H4 (cell line): ENCODE results near the gene VAX1. TPM values are rescaled to one million over a fixed set of nuclear protein-coding genes. Genes with fewer than 3 reads are reported as not detected.
"Not testable (repeated sequence)": the region's sequence is repeated elsewhere in the genome, so short reads cannot be mapped to it uniquely, and the experiment has no call there.

Experiments
- DNase-seq: peaks from one replicate; pipeline ENCODE4 v3.0.0-alpha.2; 2015; ENCODE audit warnings: low spot score
- total RNA-seq: library from RNA; depleted of rRNA; stranded (reverse); fragments of >200 nt; shearing (Covaris generic); gene quantifications from 2 replicates; pipeline ENCODE4 v1.2.3, GENCODE V29; 2014

The VAX1 gene
- total RNA-seq, 1 experiment from 2014 or later, result not detected

DNA sequence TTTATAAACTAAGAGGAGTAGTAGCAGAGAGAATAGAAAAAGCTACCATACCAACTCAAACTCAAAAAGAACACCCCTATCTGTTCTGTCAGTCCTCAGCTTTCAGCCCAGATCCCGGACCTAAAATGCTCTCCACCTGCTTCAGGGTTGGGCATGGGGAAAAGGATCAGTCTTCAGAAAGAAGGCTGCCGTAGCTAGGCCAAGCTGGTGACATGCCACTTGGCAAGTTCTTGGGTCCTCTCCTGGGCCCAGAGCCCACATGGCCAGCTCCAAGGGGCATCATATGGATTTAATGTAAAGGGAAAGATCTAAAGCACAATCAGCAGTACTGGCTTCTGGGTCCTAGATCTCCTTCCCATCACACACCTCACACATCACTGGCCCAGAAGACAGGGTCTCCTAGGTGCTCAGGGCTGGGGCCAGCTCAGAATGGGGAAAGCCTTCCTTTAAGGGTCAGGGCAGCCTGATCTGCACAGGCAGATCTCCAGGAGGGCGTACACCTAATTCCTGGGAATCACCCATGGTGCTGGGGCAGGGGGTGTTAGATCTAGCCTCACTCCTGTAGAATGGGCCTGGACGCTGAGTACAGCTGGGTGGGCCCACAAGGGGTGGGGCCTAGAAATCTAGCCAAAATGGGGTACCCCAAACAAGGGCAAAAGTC, 2.5 kb downstream of the VAX1 start:
- no peak for DNase-seq

DNA sequence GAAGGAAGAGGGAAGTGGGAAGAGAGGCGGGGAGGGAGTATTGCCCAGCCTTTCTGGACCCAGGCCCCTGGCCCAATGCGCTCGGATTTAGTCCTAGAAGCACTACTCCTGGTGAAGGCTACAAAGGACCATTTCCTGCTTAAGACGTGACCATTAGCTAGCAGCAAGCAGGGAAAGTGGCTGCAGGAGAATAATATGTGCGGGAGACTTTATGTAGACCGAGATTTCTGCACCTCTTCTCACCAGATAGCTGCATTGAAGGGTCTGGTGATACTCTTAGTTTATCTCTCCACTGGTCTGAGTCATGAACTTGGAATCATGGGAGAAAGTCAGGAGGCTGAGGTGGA, 3.1 kb downstream of the VAX1 start:
- DNase-seq, result no peak

DNA sequence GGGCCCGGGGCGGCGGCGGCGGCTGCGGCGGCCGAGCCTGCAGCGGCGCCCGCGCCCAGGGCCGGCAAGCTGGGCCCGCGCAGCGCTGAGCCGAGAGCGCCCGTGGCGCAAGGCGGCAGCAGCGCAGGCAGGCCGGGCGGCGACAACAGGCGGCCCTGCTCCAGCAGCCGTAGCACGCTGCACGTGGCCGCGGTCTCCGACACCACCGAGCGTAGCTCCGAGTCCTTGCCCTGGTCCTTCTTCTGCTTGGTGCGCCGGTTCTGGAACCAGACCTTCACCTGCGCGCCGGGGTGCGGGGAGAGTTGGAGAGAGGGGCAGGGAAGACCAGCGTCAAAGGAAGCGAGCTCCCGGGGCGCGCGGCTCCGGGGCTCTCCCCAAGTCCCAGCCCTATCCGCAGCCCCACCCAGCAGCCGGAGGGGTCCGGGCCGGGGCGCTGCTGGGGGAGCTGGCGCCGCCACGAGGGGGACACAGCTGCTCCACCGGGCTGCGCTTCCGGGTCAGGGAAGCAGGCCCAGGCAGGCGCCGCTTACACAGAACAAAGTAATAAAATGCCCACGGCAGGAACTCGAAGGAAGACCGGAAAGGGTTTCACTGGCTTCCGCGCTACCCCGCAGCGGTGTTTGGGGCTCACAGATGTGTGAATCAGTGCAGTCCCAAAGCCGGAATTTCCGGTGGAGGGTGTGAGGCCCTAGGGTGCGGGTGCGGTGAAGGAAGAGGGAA, 3.6 kb downstream of the VAX1 start:
- DNase-seq, result no peak

DNA sequence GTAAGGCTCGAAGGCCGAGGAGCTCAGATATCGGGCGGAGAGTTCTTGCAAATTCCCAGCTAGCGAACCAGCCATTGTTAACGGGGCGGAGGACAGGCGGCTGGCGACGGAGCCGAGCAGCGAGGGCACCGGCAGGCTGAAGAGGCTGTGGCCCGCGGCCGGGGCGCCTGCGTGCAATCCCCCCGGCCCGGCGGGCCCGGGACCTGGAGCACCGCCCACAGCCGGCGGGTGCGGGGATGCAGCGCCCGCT, 4.1 kb downstream of the VAX1 start:
- DNase-seq, result no peak

DNA sequence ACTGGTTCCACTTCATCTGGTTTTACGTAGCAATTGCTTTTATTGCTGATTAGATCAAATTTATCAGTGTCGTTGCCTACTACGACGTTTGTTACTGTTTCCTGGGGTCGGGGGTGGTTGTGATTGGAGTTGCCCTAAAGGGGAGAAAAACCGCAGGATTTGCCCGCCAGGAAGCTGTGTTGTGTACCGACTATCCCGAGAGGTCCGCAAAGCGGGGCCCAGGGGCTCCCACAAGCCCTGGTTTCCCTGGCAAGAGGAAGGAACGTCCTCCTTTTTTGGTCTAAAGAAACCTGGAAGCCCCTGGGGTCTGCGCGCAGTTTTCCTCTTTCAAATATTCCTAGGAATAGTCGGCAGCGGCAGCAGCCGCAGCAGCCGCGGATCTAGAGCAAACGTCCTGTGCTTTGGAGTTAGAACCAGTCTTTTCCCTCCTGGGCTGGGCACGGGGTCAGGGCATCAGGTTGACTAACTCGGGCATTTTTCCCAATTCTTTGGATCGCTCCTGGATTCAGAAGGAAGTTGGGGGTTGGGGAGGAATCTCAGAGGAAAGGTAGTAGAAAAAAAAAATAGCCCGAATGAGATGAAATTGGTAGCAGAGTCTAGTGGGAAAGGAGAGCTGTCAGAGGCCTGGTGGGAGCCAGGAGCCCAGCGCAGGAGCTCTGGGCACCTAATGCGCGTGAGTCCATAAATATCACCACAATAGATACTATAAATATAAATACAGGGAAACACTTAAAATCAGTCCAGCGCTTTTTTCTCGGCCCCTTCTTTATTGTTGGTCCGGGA, 4.6 kb downstream of the VAX1 start:
- DNase-seq, result no peak

DNA sequence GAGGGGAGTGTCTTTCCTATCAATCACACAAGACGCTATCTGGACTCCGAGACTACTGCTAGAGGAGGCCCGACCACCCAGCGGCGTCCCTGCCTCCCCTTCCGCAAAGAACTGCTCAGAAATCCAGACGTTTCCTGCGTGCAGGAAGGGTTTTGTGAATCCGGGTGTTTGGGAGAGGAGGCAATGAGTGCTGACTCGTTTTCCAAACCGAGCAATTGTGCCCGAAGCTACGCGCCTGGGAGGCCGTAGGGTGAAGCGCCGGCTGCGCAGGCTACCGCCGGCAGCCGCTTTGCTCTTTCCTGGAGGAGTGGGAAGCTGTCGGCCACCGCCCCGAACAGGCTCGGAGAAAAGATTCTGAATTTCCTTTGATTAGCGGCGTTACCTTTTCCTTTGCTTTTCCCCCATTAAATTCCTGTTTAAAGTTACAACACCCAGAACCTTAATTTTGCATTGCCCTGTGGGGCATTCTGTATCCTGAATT, 5.3 kb downstream of the VAX1 start:
- no peak for DNase-seq

DNA sequence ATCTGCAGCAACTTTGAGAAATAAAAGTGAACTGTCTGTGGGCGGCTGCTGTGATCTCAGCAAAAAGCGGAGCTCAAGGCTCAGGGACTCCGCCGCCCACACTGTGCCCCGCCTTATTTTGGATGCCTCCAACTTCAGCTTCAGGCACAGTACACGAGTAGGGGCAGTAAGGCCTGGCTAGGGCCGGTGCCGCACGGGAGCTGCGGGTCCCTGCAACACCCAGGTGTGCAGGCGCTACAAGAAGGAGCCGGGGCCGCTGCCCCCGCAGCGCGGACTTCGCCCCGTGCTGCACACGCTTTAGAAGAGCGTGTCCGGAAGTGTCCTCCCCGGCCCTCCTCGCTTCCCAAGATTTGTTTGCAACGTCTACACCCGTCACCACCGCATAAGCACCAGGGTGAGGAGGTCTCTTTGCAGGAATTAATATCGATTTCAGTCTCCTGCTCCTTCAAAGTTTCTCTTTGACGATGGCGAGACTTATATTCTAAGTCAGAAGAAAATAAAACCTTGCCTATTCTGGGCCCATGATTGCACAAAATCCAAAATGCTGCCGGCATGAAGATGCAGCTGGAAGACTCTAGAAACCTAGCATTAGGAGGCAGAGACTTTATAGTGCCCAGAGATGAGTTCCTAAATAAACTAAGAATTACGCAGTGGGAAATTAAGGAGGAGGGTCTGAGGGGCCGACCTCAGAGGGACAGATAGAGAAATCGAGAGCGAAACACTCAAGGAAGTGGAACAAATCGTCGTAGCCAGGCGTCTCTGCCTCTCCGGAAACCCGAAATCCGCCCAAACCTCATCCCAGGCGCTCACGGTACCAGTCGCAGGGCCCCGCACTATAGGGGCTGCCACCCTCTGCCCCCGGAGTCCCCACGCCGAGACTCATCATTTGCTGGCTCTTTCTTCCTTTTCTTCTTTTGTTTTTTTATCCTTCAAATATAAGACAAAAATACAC, 6.4 kb downstream of the VAX1 start:
- no peak for DNase-seq

DNA sequence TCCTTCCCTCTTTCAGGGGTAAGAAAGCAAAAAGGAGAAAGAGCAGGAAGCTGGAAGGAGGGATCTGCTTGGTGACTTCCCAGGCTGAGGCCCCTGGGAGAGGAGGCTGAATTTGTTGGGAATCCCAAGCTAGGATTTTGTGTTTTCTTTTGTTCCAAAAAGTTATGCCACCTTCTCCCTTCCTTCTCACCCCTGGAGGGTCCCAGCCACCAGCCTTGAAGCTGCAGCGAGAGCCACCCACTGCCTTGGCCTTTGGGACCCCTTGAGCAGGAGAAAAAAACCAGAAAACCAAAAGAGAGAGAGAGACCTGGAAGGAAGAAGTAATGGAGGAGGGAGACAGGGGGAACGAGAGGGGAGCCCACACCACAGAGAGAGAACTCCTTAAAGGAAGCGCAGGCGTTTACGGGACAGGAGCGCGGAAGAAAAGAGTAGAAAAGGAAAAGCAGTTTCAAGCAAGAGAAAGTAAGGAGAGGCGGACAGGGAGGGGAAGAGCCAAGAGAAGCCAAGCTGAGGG, 7.2 kb downstream of the VAX1 start:
- no peak for DNase-seq

DNA sequence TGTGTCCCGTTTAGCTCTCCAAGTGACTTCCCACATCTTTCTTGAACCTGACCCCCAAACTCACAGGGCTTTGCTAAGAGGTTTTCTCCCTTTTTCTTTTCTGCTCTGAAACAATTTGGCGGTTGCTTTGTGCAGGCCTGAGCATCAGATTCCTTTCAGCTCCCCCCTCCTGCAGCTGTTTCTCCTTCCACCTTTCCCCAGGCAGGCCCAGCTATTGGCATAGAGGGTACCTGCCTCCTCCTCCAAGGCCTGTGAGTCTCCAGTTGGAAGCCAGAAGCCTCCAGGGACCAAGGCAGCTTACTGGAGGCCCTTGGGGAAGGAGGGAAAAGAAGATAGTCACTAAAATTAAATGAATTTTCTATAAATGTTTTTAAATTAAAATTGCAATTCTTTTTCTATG, 7.7 kb downstream of the VAX1 start:
- DNase-seq, result no peak

DNA sequence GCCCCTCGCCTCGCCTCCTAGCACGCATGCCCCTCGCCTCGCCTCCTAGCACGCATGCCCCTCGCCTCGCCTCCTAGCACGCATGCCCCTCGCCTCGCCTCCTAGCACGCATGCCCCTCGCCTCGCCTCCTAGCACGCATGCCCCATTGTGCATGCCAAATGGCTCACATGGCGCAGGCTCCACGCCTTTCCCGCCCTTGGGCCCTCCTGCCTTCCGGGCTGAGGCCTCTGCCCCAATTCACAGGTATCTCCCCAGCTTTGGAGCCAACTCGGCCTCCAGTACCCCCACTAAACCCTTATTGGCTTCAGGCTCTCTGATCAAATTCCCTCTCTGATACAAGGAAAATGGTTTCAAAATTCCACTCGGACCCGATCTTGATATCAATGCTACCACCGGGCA, 11.4 kb downstream of the VAX1 start:
- DNase-seq, result not testable (repeated sequence)

DNA sequence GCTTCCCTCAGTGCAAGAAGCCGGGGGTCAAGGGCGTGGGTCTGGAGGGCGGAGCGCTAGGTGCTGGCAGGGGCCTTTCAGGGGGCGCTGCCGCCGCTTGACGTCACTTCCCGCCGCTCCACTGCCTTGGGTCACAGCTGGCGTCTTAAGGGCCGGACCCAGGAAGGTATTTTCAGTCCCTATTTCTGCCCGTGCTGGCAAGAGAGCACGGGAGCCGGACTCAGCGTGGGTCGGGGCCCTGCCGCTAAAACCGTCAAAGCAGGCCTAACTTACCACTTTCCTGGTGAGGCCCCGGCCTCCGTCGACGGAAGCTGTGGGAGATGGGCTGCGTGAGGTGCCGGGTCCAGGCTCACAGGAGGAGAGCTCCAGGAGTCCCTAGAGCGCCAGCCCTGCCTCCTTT, 12.0 kb downstream of the VAX1 start:
- no peak for DNase-seq

DNA sequence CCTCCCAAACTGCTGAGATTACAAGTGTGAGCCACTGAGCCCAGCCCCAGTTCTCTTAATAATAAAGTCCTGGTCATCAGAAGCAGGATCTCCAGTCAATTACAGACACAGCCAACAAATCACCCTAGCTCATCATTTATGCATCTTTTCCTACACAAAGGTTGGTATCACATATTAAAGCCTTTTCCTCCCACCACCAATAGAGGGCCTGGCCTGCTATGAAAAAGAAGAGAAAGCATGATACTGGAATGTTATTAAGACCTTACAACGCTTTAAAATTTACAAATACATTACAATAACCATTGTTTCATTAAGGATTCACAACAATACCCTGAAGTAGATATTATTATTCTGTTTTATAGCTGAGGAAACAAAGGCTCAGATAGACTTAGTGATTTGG, 25.9 kb downstream of the VAX1 start:
- no peak for DNase-seq

DNA sequence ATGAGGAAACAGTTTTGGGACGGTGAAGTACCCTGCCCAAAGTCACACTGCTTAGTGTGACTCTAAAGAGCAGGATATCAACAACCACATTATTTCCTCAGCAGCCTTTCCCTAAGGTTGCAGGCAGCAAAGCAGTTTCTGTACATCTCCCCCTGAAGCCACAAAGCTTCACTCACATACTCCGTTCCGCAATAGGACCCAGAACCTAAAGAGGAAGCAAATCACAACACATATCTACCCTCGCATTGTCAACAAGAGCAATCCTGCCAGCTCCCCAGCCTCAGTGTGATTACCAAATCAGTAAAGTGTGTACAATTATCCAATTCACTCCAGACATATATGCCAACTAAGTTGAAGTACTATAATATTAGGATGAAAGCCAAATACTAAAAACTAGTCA, 30.8 kb downstream of the VAX1 start:
- DNase-seq, result no peak

DNA sequence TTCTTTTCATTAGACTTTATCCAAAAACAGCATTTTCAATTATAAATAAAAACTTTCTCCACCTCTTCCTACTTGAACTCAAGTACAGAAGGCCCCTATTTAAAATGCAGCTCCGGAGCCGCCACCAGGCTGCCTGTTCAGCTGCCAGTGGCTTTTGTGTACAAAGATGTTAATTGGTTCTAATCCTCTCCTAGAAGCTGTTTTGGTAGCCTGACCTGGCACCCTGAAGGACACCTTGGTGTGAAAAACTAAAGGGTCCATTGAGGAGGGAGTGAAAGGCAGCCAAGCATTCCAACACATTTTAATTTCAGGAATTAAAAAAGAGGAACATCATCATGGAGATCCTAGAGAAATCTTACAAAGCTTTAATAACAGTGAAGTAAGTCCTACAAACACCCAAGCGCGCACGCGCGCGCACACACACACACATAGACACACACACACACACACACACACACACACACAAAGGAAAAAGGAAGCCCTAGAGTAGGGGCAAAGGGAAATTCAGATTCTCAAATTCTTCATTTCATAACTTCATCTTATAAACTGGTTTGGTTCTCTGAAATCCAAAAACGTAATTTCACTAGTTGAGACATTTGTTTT, 41.4 kb downstream of the VAX1 start:
- DNase-seq, result no peak

DNA sequence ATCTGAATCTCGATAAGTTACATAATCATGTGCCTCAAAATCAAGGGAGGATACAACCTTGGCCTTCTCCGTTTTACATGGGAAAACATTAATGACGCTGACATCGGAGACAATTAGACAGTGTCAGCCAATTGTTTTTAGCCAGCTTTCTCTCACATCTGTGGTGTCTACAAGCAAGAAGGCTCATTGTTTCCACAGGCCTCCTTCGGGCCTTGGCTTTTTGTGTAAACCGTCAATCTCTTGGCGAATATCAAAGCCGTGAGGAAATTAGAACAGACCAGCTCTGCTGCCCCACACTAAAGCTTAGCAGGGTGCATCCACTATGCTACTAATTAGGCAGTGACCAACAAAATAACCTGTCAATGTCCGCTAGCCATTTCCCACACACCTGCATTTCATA, 43.2 kb downstream of the VAX1 start:
- DNase-seq, result no peak

DNA sequence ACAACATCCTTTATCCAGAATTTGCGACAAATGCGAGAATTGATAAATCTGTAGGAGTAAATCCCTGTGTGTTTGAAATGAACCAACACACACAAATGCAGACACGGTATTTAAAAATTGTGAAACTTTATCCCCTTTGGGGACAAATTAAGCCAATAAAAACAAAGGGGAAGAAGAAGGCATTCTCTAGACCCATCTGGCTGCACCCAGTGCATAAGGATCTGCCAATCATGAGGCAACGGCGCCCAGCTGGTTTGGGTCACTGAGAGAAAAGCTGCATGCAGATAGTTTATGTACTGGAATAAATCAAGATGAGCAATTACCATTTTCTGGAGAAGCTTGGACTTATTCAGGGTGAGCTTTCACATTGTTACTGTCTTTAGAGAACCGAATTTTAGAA, 45.7 kb downstream of the VAX1 start:
- DNase-seq, result no peak

DNA sequence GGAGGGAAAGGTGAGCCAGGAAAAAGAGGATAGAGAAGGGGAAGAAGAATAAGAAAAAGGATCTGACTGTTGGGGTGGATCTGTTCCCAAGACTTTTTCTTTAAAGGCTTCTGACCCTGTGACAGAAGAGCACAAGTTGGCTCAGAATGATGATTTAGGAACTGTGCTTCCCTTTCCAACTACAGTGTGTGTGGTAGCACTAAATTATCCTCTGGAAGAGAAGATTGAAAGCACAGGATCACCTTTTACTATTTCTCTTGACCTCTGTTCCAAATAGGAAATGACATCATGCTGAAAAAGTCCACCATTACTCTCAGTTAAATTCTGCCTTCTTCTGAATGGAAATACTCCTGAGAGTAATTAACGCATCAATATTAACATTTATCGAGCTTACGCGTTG, 47.2 kb downstream of the VAX1 start:
- DNase-seq, result no peak

DNA sequence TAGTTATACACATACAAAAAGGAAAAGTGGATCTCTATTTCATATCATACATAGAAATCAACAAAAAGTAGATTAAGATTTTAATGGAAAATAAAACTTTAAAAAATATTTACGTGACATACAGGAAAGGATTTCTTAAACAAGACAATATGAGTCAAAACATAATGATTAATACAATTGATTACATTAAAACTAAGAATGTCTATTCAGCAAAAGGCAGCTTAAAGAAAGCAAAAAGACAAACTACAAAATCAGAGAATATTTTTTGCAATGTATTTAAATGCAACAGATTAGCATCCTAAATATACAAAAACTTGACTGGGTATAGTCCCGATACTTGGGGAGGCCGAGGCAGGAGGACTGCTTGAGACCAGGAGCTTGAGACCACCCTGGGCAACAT, 50.5 kb downstream of the VAX1 start:
- DNase-seq, result no peak

DNA sequence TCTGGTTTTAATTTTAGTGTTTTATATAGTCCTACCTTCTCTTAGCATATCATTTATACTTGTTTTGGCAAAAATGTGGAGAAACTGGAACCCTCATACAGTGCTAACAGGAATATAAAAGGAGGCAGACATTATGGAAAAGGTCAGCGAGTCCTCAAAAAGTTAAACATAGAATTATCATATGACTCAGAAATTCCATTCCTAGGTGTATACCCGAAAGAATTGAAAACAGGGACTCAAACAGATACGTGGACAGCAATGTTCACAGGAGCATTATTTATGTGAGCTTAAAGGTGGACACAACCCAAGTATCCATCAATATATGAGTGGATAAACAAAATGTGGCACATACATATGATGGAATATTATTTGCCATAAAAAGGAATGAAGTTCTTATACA, 51.5 kb downstream of the VAX1 start:
- no peak for DNase-seq

DNA sequence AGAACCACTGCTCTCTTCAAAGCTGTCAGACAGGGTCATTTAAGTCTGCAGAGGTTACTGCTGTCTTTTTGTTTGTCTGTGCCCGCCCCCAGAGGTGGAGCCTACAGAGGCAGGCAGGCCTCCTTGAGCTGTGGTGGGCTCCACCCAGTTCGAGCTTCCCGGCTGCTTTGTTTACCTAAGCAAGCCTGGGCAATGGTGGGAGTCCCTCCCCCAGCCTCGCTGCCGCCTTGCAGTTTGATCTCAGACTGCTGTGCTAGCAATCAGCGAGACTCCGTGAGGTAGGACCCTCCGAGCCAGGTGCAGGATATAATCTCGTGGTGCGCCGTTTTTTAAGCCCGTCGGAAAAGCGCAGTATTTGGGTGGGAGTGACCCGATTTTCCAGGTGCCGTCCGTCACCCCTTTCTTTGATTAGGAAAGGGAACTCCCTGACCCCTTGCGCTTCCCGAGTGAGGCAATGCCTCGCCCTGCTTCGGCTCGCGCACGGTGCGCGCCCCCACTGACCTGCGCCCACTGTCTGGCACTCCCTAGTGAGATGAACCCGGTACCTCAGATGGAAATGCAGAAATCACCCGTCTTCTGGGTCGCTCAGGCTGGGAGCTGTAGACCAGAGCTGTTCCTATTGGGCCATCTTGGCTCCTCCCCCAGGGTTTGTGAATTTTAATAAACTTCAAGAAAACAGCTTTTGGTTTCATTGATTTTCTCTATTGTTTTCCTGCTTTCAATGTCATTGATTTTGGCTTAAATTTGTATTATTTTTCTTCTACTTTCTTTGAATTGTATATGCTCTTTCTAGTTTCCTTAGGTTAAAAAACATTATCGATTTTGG, 53.4 kb downstream of the VAX1 start:
- DNase-seq, result not testable (repeated sequence)
